Smooth muscle cell (in vitro differentiated cells): Measurements from ENCODE around the gene MMAB. TPM values are rescaled to one million over a fixed set of nuclear protein-coding genes. Genes with fewer than 3 reads are reported as not detected.

ENCODE experiments used
- DNase-seq: peaks from one replicate; lab custom pipeline; 2025; ENCODE audit not compliant: unreplicated experiment; lab: John Stamatoyannopoulos, UW
- H2AFZ ChIP-seq: fragments of 200-600 bp; sonication (generic); 2 replicates; pipeline ENCODE4 v1.6.0; 2016; ENCODE audit warnings: antibody characterized with exemption, low read depth, mild to moderate bottlenecking
- H3F3A ChIP-seq: fragments of 200-600 bp; sonication (generic); 2 replicates; pipeline ENCODE4 v1.6.0; 2017; ENCODE audit warnings: antibody characterized with exemption, low read depth
- H3K27ac ChIP-seq: fragments of 200-600 bp; sonication (generic); 2 replicates; pipeline ENCODE4 v1.5.1; 2016; ENCODE audit warnings: low read depth, mild to moderate bottlenecking
- H3K27me3 ChIP-seq: fragments of 200-600 bp; sonication (generic); 2 replicates; pipeline ENCODE4 v1.6.1; 2016; ENCODE audit warnings: low read depth, mild to moderate bottlenecking
- H3K36me3 ChIP-seq: fragments of 200-600 bp; sonication (generic); 2 replicates; pipeline ENCODE4 v1.5.1; 2016; ENCODE audit warnings: low read depth
- H3K4me1 ChIP-seq: fragments of 200-600 bp; sonication (generic); 2 replicates; pipeline ENCODE4 v1.5.1; 2016; ENCODE audit warnings: low read depth
- H3K4me2 ChIP-seq: fragments of 200-600 bp; sonication (generic); 2 replicates; pipeline ENCODE4 v1.6.0; 2016; ENCODE audit warnings: mild to moderate bottlenecking
- H3K4me3 ChIP-seq: fragments of 200-600 bp; sonication (generic); 2 replicates; pipeline ENCODE4 v1.5.1; 2016; ENCODE audit warnings: mild to moderate bottlenecking
- H3K79me2 ChIP-seq: fragments of 200-600 bp; sonication (generic); 2 replicates; pipeline ENCODE4 v1.6.0; 2016; ENCODE audit warnings: low read depth, mild to moderate bottlenecking
- H3K9ac ChIP-seq: fragments of 200-600 bp; sonication (generic); 2 replicates; pipeline ENCODE4 v1.6.0; 2016; ENCODE audit warnings: low read depth
- H3K9me3 ChIP-seq: fragments of 200-600 bp; sonication (generic); replicated peaks from 2 replicates; pipeline ENCODE4 v1.5.1; 2016; ENCODE audit warnings: low read depth
- H4K20me1 ChIP-seq: fragments of 200-600 bp; sonication (generic); 2 replicates; pipeline ENCODE4 v1.6.0; 2016; ENCODE audit warnings: low read depth
- CTCF ChIP-seq: fragments of 200-600 bp; sonication (generic); IDR thresholded peaks from 2 replicates; pipeline ENCODE4 v1.5.1; 2017; ENCODE audit warnings: borderline replicate concordance, mild to moderate bottlenecking, antibody characterized with exemption; ENCODE audit not compliant: insufficient read depth, poor library complexity, severe bottlenecking
- WGBS: methylation state at CpG from one replicate; pipeline ENCODE4 v1.1.7; 2016; ENCODE audit warnings: low lambda C conversion rate; 5-methylcytosine and 5-hydroxymethylcytosine counted together
- polyA plus RNA-seq: library from polyadenylated mRNA; unstranded; fragments of >200 nt; fragmentation: Nextera tagmentation; extraction: Ambion mirVana; gene quantifications from 2 replicates; pipeline ENCODE4 v1.2.1, GENCODE V29; 2016
- total RNA-seq: library from RNA; depleted of rRNA; stranded (reverse); fragments of >200 nt; gene quantifications from 2 replicates; pipeline ENCODE4 v1.2.3, GENCODE V29; 2014

The MMAB gene
- total and polyA plus RNA-seq, 2 experiments from 2014 or later: 20.2 to 51.7 TPM

- Histone ChIP-seq H3K79me2 (no peaks in the 10 kb centered on the region), H3K36me3 (no peaks in the 10 kb centered on the region), H4K20me1 (no peaks in the 10 kb centered on the region), H3K27me3 (peaks cover 13% of the 10 kb centered on the region), H3K4me3 (no peak overlapping the region), H3K4me1 (peaks cover 5% of the 10 kb centered on the region), H3K27ac (no peak overlapping the region), H3F3A (no peaks in the 10 kb centered on the region), H2AFZ (no peak overlapping the region), H3K4me2 (no peak overlapping the region), H3K9ac (no peak overlapping the region), H3K9me3 (no peaks in the 10 kb centered on the region)
- DNase-seq: no peak
- WGBS: 91% methylated on average over 8 of the region's 8 CpGs
- TF ChIP-seq CTCF: no peak
Observed at GRCh38 chr12:109619002-109619604, 45.8 kb upstream of the MMAB start.

GRCh38 chr12:109618082-109618481, 44.8 kb upstream of the MMAB start:
- Histone ChIP-seq H3K79me2 (no peaks in the 10 kb centered on the region), H3K4me2 (no peak overlapping the region), H3K36me3 (no peaks in the 10 kb centered on the region), H3K4me3 (no peak overlapping the region), H3K9me3 (no peaks in the 10 kb centered on the region), H3K27ac (no peak overlapping the region), H2AFZ (no peak overlapping the region), H3K27me3 (peaks cover 13% of the 10 kb centered on the region), H4K20me1 (no peaks in the 10 kb centered on the region), H3F3A (no peaks in the 10 kb centered on the region), H3K9ac (no peak overlapping the region), H3K4me1 (peaks cover 14% of the 10 kb centered on the region)
- no peak for DNase-seq
- no peak for TF ChIP-seq CTCF
- 87% methylated on average over 5 of the region's 5 CpGs for WGBS

- Histone ChIP-seq H3K4me2 (no peak overlapping the region), H3K27ac (no peak overlapping the region), H3K9me3 (no peaks in the 10 kb centered on the region), H3K4me3 (no peak overlapping the region), H3K36me3 (no peaks in the 10 kb centered on the region), H4K20me1 (no peaks in the 10 kb centered on the region), H3K79me2 (no peaks in the 10 kb centered on the region), H3K4me1 (peaks cover 14% of the 10 kb centered on the region), H3K27me3 (peaks cover 13% of the 10 kb centered on the region), H2AFZ (no peak overlapping the region), H3F3A (no peaks in the 10 kb centered on the region), H3K9ac (no peak overlapping the region)
- WGBS: 90% methylated on average over 10 of the region's 10 CpGs
- no peak for DNase-seq
- TF ChIP-seq CTCF: no peak
Observed at GRCh38 chr12:109617491-109617890, 44.2 kb upstream of the MMAB start.
